GM20000 (cell line): Measurements from ENCODE around the gene BMF.
"Not testable (repeated sequence)": the region's sequence is repeated elsewhere in the genome, so short reads cannot be mapped to it uniquely, and the experiment has no call there.

ENCODE experiments used
- DNase-seq: peaks from one replicate; pipeline ENCODE4 v3.0.0; 2012; ENCODE audit warnings: low spot score
- TF ChIP-seq, protein P1 (sequence below): IDR thresholded peaks from 2 replicates; pipeline ENCODE4 v1.5.1; 2012; ENCODE audit warnings: mild to moderate bottlenecking, control low read depth; ENCODE audit errors: extremely low read depth, missing control alignments

The BMF gene

DNA sequence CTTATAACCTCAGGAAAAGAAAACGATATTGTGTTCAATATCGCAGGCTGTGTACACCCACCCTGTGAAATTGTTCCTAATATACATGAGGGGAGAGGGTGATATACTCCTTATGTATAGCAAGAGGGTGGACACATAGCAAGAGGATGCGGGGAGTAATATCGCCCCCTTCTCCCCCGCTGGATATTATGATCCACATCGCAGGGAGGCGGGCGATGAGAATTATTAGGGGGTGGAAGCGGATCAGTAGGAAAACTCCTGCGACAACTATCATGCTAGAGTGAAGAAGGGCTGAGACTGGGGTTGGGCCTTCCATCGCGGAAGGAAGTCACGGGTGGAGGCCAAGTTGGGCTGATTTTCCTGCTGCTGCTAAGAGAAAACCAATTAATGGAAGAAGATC is 24.9 kb upstream of the BMF start:
- TF ChIP-seq, protein P1, sequence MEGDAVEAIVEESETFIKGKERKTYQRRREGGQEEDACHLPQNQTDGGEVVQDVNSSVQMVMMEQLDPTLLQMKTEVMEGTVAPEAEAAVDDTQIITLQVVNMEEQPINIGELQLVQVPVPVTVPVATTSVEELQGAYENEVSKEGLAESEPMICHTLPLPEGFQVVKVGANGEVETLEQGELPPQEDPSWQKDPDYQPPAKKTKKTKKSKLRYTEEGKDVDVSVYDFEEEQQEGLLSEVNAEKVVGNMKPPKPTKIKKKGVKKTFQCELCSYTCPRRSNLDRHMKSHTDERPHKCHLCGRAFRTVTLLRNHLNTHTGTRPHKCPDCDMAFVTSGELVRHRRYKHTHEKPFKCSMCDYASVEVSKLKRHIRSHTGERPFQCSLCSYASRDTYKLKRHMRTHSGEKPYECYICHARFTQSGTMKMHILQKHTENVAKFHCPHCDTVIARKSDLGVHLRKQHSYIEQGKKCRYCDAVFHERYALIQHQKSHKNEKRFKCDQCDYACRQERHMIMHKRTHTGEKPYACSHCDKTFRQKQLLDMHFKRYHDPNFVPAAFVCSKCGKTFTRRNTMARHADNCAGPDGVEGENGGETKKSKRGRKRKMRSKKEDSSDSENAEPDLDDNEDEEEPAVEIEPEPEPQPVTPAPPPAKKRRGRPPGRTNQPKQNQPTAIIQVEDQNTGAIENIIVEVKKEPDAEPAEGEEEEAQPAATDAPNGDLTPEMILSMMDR, result no peak

DNA sequence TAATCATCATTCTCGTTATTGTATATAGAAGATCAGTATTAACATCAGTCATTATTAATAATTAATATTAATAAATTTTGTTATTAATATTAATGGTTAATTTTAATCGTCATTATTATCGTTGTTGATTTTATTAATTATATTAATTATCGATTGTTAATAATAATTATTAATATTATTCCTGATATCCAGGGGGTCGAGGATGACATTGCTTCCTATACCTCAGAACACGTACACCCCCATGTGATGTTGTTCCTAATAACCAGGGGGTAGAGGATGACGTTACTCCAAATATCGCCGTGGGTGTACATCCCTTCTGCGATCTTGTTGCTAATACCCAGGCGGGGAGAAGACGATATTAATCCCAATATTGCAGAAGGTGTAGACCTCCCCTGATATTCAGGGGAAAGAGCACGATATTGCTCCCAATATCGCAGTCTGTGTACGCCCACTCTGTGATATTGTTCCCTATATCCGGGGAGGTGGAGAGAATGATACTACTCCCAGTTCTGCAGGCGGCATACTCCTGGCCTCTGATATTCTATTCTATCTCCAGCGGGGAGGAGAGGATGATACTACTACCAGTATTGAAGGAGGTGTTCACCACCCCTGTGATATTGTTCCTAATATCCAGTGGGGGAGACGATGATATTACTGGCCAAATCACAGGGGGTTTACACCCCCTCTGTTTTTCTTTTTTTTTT is 22.3 kb upstream of the BMF start:
- DNase-seq, result no peak
- TF ChIP-seq, protein P1, result no peak

More for the DNA sequence above, 24.9 kb upstream of the BMF start:
- no peak for DNase-seq

DNA sequence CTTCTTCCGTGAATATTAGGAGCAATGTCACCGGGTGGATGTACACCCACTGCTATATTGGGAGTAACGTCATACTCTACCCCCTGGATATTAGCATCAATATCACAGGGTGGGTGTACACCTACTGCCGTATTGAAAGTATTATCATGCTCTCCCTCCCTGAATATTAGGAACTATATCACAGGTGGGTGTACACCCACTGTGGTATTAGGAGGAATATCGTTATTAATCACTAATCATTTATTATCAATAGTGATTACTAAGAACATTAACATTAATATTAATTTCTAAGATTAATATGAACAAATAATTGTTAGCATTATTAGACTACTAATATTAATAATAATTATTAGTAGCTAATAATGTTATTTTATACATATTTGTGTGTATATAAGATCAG is 21.4 kb upstream of the BMF start:
- DNase-seq, result no peak
- TF ChIP-seq, protein P1, result no peak

GRCh38 chr15:40128766-40129660 is 20.3 kb upstream of the BMF start:
- TF ChIP-seq, protein P1, result no peak
- DNase-seq, result no peak

DNA sequence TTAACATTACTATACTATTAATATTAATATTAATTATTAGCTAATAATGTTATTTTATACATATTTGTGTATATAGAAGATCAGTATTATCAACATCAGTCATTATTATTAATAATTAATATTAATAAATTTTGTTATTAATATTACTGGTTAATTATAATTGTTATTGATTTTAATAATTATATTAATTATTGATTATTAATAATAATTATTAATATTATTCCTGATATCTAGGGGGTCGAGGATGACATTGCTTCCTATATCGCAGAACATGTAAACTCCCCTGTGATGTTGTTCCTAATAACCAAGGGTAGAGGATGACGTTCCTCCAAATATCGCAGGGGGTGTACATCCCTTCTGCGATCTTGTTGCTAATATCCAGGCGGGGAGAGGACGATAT is 17.3 kb upstream of the BMF start:
- DNase-seq, result no peak
- TF ChIP-seq, protein P1, result no peak

GRCh38 chr15:40124807-40125285 is 16.2 kb upstream of the BMF start:
- DNase-seq, result not testable (repeated sequence)

- not testable (repeated sequence) for DNase-seq
Observed at GRCh38 chr15:40124333-40124732, 15.7 kb upstream of the BMF start.

DNA sequence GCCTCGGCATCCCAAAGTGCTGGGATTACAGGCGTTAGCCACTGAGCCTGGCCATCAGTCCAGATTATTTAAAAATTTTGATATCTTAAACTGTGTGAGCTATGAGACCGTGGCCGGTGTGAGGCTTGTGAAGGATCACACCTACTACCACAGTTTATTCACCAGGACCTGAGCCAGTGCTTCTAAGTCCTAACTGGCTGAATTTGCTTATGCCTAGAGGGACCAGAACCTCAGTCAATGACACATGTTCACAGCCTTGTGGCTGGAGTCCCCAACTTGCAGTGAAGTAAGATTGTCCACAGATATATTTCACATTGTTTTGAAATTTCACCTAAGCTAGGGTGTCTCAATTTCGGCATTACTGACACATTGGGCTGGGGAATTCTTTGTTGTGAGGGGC is 15.2 kb upstream of the BMF start:
- DNase-seq, result not testable (repeated sequence)

- DNase-seq, result not testable (repeated sequence)
Observed at GRCh38 chr15:40122989-40123388, 14.3 kb upstream of the BMF start.
